ENCODE data around the gene NEDD4L. TPM values are rescaled to one million over a fixed set of nuclear protein-coding genes. Genes with fewer than 3 reads are reported as not detected.

NEDD4L gene
- total RNA-seq, 1 donor from 2014 or later, result 209 TPM

GRCh38 chr18:58417752-58418151 lies 373.7 kb downstream of the NEDD4L start:
- Mint-ChIP-seq H3K27me3 (ENCODE audit: unreplicated experiment) (peaks cover 5% of the 10 kb centered on the region), H3K4me1 (ENCODE audit: low read depth, unreplicated experiment) (no peaks in the 10 kb centered on the region), H3K36me3 (ENCODE audit: unreplicated experiment) (peaks cover 8% of the 10 kb centered on the region), H3K4me3 (ENCODE audit: unreplicated experiment) (peak overlapping the region; percentile 11), H3K27ac (ENCODE audit: unreplicated experiment) (no peak overlapping the region), H3K9me3 (ENCODE audit: unreplicated experiment) (peaks cover 9% of the 10 kb centered on the region)
- no peak for TF ChIP-seq CTCF (IDR thresholded peaks at IDR 0.05; ENCODE audit: partially characterized antibody, unreplicated experiment)
- DNase-seq, result no peak

- no peak overlapping the region for H3K4me3 Mint-ChIP-seq (ENCODE audit: unreplicated experiment)
- H3K36me3 Mint-ChIP-seq (ENCODE audit: unreplicated experiment), result peaks cover 8% of the 10 kb centered on the region
- H3K27ac Mint-ChIP-seq (ENCODE audit: unreplicated experiment), result no peak overlapping the region
- H3K4me1 Mint-ChIP-seq (ENCODE audit: low read depth, unreplicated experiment), result no peaks in the 10 kb centered on the region
- DNase-seq, result no peak
- peaks cover 9% of the 10 kb centered on the region for H3K9me3 Mint-ChIP-seq (ENCODE audit: unreplicated experiment)
- H3K27me3 Mint-ChIP-seq (ENCODE audit: unreplicated experiment), result peaks cover 5% of the 10 kb centered on the region
- TF ChIP-seq CTCF (IDR thresholded peaks at IDR 0.05; ENCODE audit: partially characterized antibody, unreplicated experiment), result no peak
These were observed 374.3 kb downstream of the NEDD4L start for GRCh38 chr18:58418361-58418760.

DNA sequence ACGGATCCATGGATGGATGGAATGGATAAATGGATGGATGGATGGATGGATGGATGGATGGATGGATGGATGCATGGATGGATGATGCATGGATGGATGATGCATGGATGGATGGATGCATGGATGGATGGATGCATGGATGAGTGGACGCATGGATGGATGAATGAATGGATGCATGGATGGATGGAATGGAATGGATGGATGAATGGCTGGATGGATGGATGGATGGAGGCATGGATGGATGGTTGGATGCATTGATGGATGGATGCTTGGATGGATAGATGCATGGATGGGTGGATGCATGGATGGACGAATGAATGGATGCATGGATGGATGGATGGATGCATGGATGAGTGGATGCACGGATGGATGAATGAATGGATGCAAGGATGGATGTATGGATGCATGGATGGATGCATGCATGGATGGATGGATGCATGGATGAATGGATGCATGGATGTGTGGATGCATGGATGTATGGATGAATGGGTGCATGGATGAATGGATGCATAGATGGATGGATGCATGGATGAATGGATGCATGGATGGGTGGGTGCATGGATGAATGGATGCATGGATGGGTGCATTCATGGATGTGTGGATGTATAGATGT lies 375.7 kb downstream of the NEDD4L start:
- no peak for TF ChIP-seq CTCF (IDR thresholded peaks at IDR 0.05; ENCODE audit: partially characterized antibody, unreplicated experiment)
- DNase-seq, result no peak
- H3K36me3 Mint-ChIP-seq (ENCODE audit: unreplicated experiment), result peaks cover 8% of the 10 kb centered on the region
- peaks cover 9% of the 10 kb centered on the region for H3K9me3 Mint-ChIP-seq (ENCODE audit: unreplicated experiment)
- H3K4me1 Mint-ChIP-seq (ENCODE audit: low read depth, unreplicated experiment), result no peaks in the 10 kb centered on the region
- no peak overlapping the region for H3K27ac Mint-ChIP-seq (ENCODE audit: unreplicated experiment)
- H3K27me3 Mint-ChIP-seq (ENCODE audit: unreplicated experiment), result peaks cover 9% of the 10 kb centered on the region
- H3K4me3 Mint-ChIP-seq (ENCODE audit: unreplicated experiment), result no peak overlapping the region

DNA sequence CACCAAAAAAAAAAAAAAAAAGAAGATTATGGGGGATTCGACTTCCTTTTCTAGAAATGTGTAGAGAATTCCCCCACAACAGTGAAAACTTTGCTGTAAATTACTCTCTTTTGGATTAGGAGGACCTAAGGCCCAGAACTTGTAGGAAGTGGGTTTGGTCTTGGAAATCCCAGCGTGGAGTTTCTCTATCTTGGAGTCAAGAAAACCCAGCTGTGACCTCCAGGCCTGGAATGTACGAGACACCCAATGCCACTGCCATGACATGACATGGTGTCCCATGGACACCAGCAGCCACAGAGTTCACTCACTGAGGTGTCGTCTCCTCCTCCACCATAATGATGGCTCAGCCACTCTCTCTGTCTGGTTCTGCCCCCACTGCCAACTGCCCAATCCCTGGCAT lies 382.6 kb downstream of the NEDD4L start:
- TF ChIP-seq CTCF (IDR thresholded peaks at IDR 0.05; ENCODE audit: partially characterized antibody, unreplicated experiment), result no peak
- H3K27ac Mint-ChIP-seq (ENCODE audit: unreplicated experiment), result no peak overlapping the region
- no peak for DNase-seq
- peaks cover 3% of the 10 kb centered on the region for H3K27me3 Mint-ChIP-seq (ENCODE audit: unreplicated experiment)
- H3K9me3 Mint-ChIP-seq (ENCODE audit: unreplicated experiment), result no peaks in the 10 kb centered on the region
- H3K4me3 Mint-ChIP-seq (ENCODE audit: unreplicated experiment), result no peak overlapping the region
- H3K4me1 Mint-ChIP-seq (ENCODE audit: low read depth, unreplicated experiment), result peaks cover 5% of the 10 kb centered on the region
- no peaks in the 10 kb centered on the region for H3K36me3 Mint-ChIP-seq (ENCODE audit: unreplicated experiment)

GRCh38 chr18:58427321-58427720 lies 383.3 kb downstream of the NEDD4L start:
- Mint-ChIP-seq H3K27ac (ENCODE audit: unreplicated experiment) (no peak overlapping the region), H3K27me3 (ENCODE audit: unreplicated experiment) (peaks cover 3% of the 10 kb centered on the region), H3K36me3 (ENCODE audit: unreplicated experiment) (no peaks in the 10 kb centered on the region), H3K9me3 (ENCODE audit: unreplicated experiment) (no peaks in the 10 kb centered on the region), H3K4me1 (ENCODE audit: low read depth, unreplicated experiment) (peaks cover 5% of the 10 kb centered on the region), H3K4me3 (ENCODE audit: unreplicated experiment) (no peak overlapping the region)
- TF ChIP-seq CTCF (IDR thresholded peaks at IDR 0.05; ENCODE audit: partially characterized antibody, unreplicated experiment), result no peak
- no peak for DNase-seq
